GM12874 (cell line): ENCODE results near the gene PRM3.

Source experiments
- TF ChIP-seq, protein P1 (sequence below): IDR thresholded peaks from 2 replicates; pipeline ENCODE4 v1.5.1; 2011; ENCODE audit warnings: low read depth, mild to moderate bottlenecking, control low read depth, low read length, moderate library complexity; ENCODE audit not compliant: insufficient read depth

PRM3 gene

DNA sequence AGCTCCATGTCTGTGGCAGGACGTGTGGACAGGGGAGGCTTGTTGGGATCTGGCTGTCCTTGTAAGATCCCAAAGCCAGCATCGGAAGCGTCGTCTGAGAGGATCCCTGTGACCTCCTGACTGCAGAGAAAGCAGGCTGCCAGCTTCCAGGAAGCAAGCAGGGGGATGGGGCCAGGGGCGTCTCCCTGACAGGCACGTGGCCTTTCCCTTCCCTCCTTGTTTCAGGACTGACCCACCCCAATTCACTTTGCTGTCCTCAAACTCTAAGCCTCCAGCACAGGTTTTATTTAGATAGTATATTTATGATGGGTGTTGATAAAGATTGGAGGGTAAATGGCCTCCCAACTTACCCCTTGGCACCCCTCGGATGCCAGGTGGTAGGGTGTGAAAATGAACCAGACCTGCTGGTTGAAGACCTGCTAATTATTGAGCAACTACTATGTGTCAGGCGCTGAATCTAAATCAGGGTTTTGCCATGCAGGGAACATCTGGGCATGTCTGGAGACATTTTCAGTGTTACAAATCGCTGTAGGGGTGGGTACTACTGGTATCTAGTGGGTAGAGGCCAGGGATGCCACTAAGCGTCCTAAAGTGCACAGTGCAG, 42.0 kb downstream of the PRM3 start:
- TF ChIP-seq, protein P1, sequence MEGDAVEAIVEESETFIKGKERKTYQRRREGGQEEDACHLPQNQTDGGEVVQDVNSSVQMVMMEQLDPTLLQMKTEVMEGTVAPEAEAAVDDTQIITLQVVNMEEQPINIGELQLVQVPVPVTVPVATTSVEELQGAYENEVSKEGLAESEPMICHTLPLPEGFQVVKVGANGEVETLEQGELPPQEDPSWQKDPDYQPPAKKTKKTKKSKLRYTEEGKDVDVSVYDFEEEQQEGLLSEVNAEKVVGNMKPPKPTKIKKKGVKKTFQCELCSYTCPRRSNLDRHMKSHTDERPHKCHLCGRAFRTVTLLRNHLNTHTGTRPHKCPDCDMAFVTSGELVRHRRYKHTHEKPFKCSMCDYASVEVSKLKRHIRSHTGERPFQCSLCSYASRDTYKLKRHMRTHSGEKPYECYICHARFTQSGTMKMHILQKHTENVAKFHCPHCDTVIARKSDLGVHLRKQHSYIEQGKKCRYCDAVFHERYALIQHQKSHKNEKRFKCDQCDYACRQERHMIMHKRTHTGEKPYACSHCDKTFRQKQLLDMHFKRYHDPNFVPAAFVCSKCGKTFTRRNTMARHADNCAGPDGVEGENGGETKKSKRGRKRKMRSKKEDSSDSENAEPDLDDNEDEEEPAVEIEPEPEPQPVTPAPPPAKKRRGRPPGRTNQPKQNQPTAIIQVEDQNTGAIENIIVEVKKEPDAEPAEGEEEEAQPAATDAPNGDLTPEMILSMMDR, result no peak

DNA sequence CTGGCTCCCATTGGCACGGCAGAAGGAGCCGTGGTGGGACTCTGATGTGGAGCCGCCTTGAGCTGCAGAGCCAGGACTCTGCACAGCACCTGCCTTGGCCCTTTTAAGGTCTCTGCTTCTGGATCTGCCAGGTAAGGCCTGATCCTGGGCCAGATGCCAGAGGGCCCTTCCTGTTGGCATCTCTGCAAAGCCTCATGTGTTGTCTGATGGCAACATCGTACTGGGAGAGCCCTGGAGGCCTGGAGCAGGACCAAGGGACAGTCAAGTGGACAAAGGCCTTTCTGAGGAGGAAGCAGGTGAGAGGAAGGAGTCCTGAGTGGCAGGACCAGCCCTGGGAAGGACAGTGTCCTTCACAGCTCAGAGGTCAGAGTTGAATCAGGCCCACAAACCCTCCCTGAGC, 43.5 kb downstream of the PRM3 start:
- TF ChIP-seq, protein P1, result no peak

DNA sequence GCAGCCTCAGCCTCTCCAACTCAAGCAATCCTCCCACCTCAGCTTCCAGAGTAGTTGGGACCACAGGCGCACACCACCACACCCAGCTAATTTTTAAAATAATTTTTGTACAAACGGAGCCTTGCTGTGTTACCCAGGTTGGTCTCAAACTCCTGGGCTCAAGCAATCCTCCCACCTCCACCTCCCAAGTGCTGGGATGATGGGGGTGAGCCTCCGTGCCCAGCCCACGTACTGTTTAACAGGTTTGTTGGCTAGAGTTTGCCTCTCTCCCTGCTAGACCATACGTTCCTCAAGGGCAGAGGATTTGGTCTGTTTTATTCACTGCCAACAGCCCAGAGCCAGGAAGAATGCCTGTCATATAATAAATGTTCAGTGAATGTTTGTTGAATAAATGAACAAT, 44.0 kb downstream of the PRM3 start:
- TF ChIP-seq, protein P1, result no peak

DNA sequence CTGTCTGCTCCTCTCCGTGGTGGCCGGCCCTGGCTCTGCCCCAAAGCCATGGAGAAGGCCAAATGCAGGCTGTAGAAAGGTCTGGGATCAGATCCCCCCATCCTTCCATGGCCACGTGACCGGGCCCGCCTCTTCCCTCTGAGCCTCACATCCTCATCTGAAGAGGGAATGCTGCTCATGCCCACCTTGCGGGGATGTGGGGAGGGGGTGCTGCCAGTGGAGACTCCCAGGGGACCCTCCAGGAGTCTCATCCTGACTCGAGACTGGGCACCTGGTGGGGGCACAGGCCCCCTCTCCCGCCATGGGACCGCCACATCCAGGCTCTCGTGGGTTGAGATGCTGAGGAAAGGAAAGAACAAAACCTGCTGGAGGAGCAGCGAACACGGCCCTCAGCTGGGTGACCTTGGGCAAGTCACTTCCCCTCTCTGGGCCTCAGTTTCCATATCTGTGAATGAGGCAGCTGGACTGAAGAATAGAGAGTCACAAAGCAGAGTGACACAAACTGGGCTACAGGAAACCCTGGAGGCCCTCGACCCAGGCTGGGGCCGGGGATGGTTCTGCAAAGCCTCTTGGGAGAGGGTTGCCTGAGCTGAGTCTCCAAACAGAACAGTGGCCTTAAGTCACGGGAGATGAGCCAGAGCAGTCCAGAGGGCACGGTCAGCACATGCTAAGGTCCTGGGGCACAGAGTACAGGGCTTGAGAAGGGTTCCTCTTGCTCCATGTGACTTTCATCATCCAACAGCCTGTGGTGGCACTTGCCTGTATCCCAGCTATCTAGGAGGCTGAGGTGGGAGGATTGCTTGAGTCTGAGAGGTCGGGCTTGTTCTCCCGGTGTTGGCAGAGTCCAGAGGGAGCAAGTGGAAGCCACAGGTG, 47.5 kb downstream of the PRM3 start:
- TF ChIP-seq, protein P1, result no peak

DNA sequence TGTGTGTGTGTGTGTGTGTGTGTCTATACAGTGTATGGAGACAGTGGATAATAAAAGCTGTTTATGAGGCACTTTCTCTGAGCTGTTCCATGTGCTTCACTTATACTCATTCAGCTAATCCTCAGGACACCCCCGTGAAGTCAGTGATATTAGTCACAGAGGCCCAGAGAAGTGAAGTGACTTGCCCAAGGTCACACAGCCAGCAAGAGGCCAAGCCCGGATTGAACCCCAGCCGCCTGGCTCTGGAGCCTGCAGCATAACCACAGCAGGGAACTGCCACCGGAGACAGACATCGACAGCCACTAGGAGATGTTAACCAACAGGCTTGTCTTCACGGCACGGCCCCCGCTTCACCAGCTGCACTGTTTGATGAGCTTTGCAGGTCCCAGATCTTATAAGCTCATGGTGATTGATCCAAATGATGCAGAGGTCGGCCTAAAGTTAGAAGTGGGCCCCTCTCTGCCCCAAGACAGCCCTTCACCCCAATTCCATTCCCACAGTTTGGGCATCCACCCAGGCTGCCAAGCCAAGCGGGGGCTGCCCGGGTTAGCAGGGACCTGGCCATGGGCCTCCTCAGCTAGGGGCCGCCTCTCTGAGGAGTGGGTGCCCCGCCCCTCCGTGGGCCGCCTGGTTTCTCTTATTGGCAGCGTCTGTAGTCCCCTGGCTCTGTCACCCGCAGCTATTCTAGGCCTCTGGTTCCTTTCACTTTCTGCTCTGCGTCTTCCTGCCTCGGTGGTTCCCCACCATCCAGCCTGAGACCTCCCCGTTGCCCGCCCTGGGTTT, 48.3 kb downstream of the PRM3 start:
- TF ChIP-seq, protein P1, result no peak

DNA sequence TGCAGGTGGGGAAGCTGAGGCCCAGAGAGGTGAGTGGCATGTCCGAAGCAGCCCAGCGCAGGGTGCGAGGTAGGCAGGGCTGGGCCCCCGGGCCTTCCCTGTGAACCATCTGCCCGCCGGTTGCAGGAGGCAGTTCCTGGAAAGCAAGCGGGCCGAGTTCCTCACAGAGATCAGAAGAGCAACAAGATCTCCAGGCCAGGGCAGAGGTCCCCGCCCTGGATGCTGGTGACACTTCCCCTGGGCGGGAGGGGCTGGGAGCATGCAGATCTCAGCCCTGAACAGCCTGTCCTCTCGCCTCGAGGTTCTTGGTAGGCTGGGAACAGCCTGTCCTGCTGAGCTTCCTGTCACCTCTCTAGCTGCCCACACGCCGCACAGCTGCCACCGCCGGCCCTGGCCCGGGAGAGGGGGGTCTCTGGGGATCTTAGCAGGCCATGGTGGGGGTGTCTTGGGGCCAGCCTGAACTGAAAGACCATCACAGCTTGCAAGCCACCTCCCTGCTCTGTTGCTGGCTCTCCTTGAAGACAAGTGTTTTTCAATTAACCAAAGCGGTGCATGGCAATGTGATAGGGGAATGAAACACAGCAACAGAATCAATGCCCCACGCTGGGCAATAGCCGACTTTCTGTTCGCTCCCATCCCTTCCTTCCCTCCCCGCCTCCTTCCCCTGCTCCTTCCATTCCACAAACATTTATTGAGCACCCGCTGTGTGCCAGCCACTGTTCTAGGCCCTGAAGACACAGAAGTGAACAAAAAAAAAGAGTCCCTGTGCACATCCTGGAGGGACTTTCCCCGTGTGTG, 49.1 kb downstream of the PRM3 start:
- TF ChIP-seq, protein P1, result no peak
